IPS-18a (cell line): ENCODE results near the gene ANXA7.
"Not testable (repeated sequence)": the region's sequence is repeated elsewhere in the genome, so short reads cannot be mapped to it uniquely, and the experiment has no call there.

Experiments
- H3K27ac ChIP-seq: one replicate; pipeline ENCODE4 v1.5.1; 2013; ENCODE audit warnings: low read length
- H3K27me3 ChIP-seq: one replicate; pipeline ENCODE4 v1.6.1; 2013; ENCODE audit warnings: mild to moderate bottlenecking, low read length; ENCODE audit not compliant: control insufficient read depth, insufficient read depth
- H3K36me3 ChIP-seq: one replicate; pipeline ENCODE4 v1.6.1; 2013; ENCODE audit warnings: low read depth, low read length; ENCODE audit not compliant: control insufficient read depth
- H3K4me1 ChIP-seq: one replicate; pipeline ENCODE4 v1.6.1; 2013; ENCODE audit warnings: low read depth, low read length; ENCODE audit not compliant: control insufficient read depth
- H3K4me3 ChIP-seq: one replicate; pipeline ENCODE4 v1.5.1; 2013; ENCODE audit warnings: low read length
- H3K9ac ChIP-seq: one replicate; pipeline ENCODE4 v1.6.1; 2013; ENCODE audit warnings: mild to moderate bottlenecking, low read length, moderate library complexity
- H3K9me3 ChIP-seq: one replicate; pipeline ENCODE4 v1.6.1; 2013; ENCODE audit warnings: low read depth, low read length; ENCODE audit not compliant: control insufficient read depth

Gene ANXA7

DNA sequence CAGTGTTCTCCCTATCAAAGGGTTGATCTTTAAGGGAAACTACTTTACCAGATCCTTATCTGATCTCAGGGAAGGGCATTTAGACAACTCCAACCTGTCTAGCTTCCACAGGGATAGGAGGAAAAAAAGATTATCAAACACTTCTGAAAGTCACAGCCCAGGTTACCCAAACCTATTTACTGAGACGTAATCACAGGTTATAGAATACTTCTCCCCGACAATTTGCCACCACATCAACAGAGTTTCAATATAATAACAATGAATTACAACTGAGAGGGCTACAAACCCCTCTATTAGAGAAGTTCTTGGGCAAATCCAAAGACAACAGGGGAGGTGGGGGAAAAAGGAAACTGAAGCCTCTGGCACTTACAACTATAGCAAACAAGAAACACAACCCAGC is 81.5 kb downstream of the ANXA7 start:
- Histone ChIP-seq H3K27me3 (no peaks in the 10 kb centered on the region), H3K9ac (no peak overlapping the region), H3K27ac (no peak overlapping the region), H3K4me1 (no peaks in the 10 kb centered on the region), H3K9me3 (no peaks in the 10 kb centered on the region), H3K36me3 (no peaks in the 10 kb centered on the region), H3K4me3 (no peak overlapping the region)

DNA sequence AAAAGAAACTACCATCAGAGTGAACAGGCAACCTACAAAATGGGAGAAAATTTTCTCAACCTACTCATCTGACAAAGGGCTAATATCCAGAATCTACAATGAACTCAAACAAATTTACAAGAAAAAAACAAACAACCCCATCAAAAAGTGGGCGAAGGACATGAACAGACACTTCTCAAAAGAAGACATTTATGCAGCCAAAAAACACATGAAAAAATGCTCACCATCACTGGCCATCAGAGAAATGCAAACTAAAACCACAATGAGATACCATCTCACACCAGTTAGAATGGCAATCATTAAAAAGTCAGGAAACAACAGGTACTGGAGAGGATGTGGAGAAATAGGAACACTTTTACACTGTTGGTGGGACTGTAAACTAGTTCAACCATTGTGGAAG is 85.3 kb downstream of the ANXA7 start:
- not testable (repeated sequence) for H3K9ac ChIP-seq, H3K36me3 ChIP-seq, H3K27ac ChIP-seq, H3K9me3 ChIP-seq, H3K27me3 ChIP-seq, H3K4me3 ChIP-seq, H3K4me1 ChIP-seq

DNA sequence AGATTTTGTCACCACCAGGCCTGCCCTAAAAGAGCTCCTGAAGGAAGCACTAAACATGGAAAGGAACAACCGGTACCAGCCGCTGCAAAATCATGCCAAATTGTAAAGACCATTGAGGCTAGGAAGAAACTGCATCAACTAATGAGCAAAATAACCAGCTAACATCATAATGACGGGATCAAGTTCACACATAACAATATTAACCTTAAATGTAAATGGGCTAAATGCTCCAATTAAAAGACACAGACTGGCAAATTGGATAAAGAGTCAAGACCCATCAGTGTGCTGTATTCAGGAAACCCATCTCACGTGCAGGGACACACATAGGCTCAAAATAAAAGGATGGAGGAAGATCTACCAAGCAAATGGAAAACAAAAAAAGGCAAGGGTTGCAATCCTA is 88.6 kb downstream of the ANXA7 start:
- not testable (repeated sequence) for H3K36me3 ChIP-seq, H3K4me1 ChIP-seq, H3K4me3 ChIP-seq, H3K9ac ChIP-seq, H3K27ac ChIP-seq, H3K9me3 ChIP-seq, H3K27me3 ChIP-seq
